ENCODE results near the gene ZNF396.

Gene ZNF396

DNA sequence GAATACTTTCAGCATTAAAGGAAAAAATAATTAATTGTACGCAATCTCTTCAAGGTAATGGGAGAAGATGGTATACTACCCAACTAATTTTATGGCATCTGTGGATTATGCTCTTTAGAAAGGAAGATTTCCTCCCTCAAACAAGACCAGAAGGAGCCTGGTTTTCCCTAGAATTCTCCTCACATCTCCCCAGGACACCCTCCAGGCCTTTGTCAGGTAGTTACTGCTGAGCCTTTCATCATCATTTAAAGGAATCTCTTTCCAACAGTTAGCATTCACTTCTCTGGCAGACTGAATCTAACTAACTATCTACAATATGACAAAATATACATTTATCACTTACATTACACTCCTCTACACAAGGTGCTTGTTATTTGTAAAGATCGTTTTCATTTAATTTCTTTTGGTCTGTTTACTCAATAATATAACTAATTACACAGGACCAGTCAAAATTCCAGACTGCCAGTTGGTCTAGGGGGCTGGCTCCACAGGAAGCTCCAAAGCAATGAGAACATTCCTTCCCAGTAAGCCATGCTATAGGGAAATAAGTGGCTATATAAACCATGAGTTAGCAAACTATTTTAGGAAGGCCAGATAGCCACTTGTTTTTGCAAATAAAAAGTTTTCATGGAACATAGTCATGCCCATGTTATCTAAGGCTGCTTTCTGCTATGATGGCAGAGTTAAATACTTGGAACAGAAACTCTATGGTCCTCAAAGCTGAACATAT is 52.0 kb downstream of the ZNF396 start:
- no peak overlapping the region for H3K27ac ChIP-seq (ENCODE audit: low read length)
- no peak overlapping the region for H3K4me2 ChIP-seq (ENCODE audit: low read depth, low read length)
- H3F3A ChIP-seq (ENCODE audit: insufficient read depth, low read length), result no peaks in the 10 kb centered on the region
- H3K79me2 ChIP-seq (ENCODE audit: low read length), result no peaks in the 10 kb centered on the region
- no peaks in the 10 kb centered on the region for H3K9me3 ChIP-seq (replicated peaks; ENCODE audit: insufficient read depth, low read length)
- H4K20me1 ChIP-seq (ENCODE audit: insufficient read depth, low read length), result no peaks in the 10 kb centered on the region
- no peaks in the 10 kb centered on the region for H3K4me1 ChIP-seq (ENCODE audit: low read length)
- no peak for DNase-seq
- TF ChIP-seq EZH2 (optimal IDR thresholded peaks at IDR 0.05; ENCODE audit: low read depth, low read length) (no peak), EZH2phosphoT487 (IDR thresholded peaks at IDR 0.05; ENCODE audit: low read length) (no peak), CTCF (IDR thresholded peaks at IDR 0.05; ENCODE audit: low read length) (no peak)
- no peak overlapping the region for H3K4me3 ChIP-seq (ENCODE audit: low read length)
- H2AFZ ChIP-seq (ENCODE audit: low read length), result no peak overlapping the region
- no peaks in the 10 kb centered on the region for H3K36me3 ChIP-seq (replicated peaks; ENCODE audit: insufficient read depth, low read length)
- H3K27me3 ChIP-seq (replicated peaks; ENCODE audit: insufficient read depth, low read length), result no peaks in the 10 kb centered on the region; the same call in 1 of the 2 replicates
- H3K9me2 ChIP-seq (replicated peaks; ENCODE audit: insufficient read depth, low read length), result no peaks in the 10 kb centered on the region
- no peak overlapping the region for H3K9ac ChIP-seq (ENCODE audit: low read length)

DNA sequence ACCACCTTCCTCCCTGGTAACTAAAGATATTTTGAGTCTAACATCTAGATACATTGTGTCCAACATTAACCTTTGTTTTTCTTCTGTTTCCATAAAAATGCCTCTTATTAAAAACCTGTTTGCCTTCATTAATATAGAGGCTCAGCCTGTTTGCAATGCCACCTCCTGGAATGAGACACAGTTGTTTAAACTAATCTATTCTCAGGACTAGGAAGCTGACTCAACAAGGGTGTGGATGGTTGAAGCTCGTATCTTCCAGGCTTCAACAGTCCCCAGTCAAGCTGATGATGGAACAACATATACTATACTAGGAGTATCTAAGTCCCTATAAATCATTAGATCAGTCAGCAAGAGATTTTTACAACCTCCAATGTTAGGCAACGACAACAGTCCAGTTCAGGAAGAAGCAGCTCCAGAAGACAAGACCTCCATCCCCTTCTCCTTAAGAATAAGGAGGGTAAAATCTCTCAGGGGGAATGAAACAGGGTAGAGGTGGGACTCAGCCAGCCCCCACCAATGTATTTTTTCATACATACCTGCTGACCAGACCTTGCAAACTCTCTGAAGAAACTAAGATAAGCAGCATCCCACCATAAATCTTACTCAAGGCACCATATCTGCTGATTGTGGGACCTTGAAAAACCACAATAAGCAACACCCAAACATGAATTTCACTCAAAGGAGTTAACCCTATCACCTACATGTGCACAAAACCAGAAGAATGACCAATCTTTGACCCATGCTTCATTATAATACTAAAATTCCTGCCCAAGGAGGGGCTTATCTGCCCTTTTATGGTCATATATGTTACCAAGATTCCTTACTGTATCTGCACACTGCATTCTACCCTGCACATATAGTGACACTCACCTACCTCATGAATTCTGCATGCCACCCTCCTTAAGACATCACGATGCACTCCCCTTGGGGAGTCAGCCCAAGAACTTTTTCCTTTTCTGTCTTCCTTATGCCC is 54.4 kb downstream of the ZNF396 start:
- Histone ChIP-seq H3K9me3 (replicated peaks; ENCODE audit: insufficient read depth, low read length) (no peaks in the 10 kb centered on the region), H3K27ac (ENCODE audit: low read length) (no peak overlapping the region), H3K4me2 (ENCODE audit: low read depth, low read length) (no peak overlapping the region), H3K79me2 (ENCODE audit: low read length) (no peaks in the 10 kb centered on the region), H4K20me1 (ENCODE audit: insufficient read depth, low read length) (no peaks in the 10 kb centered on the region), H3F3A (ENCODE audit: insufficient read depth, low read length) (no peaks in the 10 kb centered on the region), H2AFZ (ENCODE audit: low read length) (no peak overlapping the region), H3K9me2 (replicated peaks; ENCODE audit: insufficient read depth, low read length) (no peaks in the 10 kb centered on the region), H3K4me1 (ENCODE audit: low read length) (no peaks in the 10 kb centered on the region), H3K4me3 (ENCODE audit: low read length) (no peak overlapping the region), H3K36me3 (replicated peaks; ENCODE audit: insufficient read depth, low read length) (no peaks in the 10 kb centered on the region), H3K9ac (ENCODE audit: low read length) (no peak overlapping the region), H3K27me3 (replicated peaks; ENCODE audit: insufficient read depth, low read length) (no peaks in the 10 kb centered on the region; the same call in 1 of the 2 replicates)
- TF ChIP-seq CTCF (IDR thresholded peaks at IDR 0.05; ENCODE audit: low read length) (no peak), EZH2 (optimal IDR thresholded peaks at IDR 0.05; ENCODE audit: low read depth, low read length) (no peak), EZH2phosphoT487 (IDR thresholded peaks at IDR 0.05; ENCODE audit: low read length) (no peak)
- no peak for DNase-seq
